Glutamatergic neuron (in vitro differentiated cells): Measurements from ENCODE around the gene ROBO1. TPM values are rescaled to one million over a fixed set of nuclear protein-coding genes. Genes with fewer than 3 reads are reported as not detected.

Experiments
- DNase-seq: peaks from one replicate; pipeline ENCODE4 v3.0.0; 2022
- H3K27ac Mint-ChIP-seq: one replicate; pipeline ENCODE4 v1.8.0; 2020; ENCODE audit warnings: mild to moderate bottlenecking, mixed read lengths, inconsistent platforms; ENCODE audit not compliant: unreplicated experiment
- H3K27me3 Mint-ChIP-seq: one replicate; pipeline ENCODE4 v1.8.0; 2020; ENCODE audit warnings: mild to moderate bottlenecking, moderate library complexity, mixed read lengths, inconsistent platforms; ENCODE audit not compliant: unreplicated experiment
- H3K36me3 Mint-ChIP-seq: one replicate; pipeline ENCODE4 v1.8.0; 2020; ENCODE audit warnings: mild to moderate bottlenecking, mixed read lengths, inconsistent platforms; ENCODE audit not compliant: unreplicated experiment
- H3K4me1 Mint-ChIP-seq: one replicate; pipeline ENCODE4 v1.8.0; 2020; ENCODE audit warnings: mild to moderate bottlenecking, low read depth, mixed read lengths, inconsistent platforms; ENCODE audit not compliant: unreplicated experiment
- H3K4me3 Mint-ChIP-seq: one replicate; pipeline ENCODE4 v1.8.0; 2020; ENCODE audit warnings: mild to moderate bottlenecking, mixed read lengths, inconsistent platforms; ENCODE audit not compliant: unreplicated experiment
- H3K9me3 Mint-ChIP-seq: one replicate; pipeline ENCODE4 v1.8.0; 2020; ENCODE audit warnings: mild to moderate bottlenecking, moderate library complexity, mixed read lengths, inconsistent platforms; ENCODE audit not compliant: unreplicated experiment
- CTCF ChIP-seq: fragments of 200-600 bp; sonication (generic); IDR thresholded peaks from one replicate; pipeline ENCODE4 v1.5.0; 2021; ENCODE audit not compliant: partially characterized antibody, unreplicated experiment
- total RNA-seq: library from RNA; stranded (reverse); fragmentation: NEBNext Ultra II Directional; extraction: Animal tissue kit (Norgen Biotek cat#: 25700); gene quantifications from one replicate; pipeline ENCODE4 v1.2.1, GENCODE V29; 2021; ENCODE audit not compliant: unreplicated experiment

ROBO1 gene
- total RNA-seq, 1 donor from 2014 or later = 505 TPM

GRCh38 chr3:79203144-79203519 is 564.7 kb downstream of the ROBO1 start:
- Mint-ChIP-seq H3K4me3 (no peak overlapping the region), H3K27me3 (no peaks in the 10 kb centered on the region), H3K9me3 (no peaks in the 10 kb centered on the region), H3K27ac (no peak overlapping the region), H3K36me3 (no peaks in the 10 kb centered on the region), H3K4me1 (peaks cover 5% of the 10 kb centered on the region)
- no peak for DNase-seq
- no peak for TF ChIP-seq CTCF

DNA sequence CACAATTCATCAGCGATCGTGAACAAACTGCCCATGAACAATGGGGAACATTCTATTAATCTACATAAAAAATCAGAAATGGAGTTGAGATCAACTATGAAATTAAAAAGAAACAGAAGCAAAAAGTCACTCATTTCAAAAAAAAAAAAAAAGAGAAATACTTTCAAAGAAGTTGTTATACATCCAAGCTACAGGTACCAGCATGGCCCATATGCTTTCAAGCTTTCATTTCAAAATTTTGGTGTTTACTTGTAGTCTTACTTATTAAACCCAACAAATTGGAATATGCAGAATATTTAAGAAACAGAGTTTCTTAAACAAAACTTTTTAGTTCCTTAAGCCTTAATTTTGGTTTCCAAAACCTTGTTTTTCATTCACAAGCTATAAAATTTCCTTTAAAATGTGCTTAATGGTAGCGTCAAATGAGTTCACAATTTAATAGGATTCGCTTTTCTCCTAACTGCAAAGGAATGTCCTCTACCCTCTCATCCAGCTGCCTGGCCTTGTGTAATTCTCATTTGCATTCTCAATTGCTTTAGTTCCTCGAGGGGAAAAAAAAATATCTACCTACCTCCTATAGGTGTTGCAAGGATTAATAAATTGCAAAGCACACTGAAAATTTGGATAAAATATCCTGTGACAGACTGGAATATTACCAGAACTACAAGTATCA is 565.2 kb downstream of the ROBO1 start:
- H3K9me3 Mint-ChIP-seq = no peaks in the 10 kb centered on the region
- no peak overlapping the region for H3K27ac Mint-ChIP-seq
- DNase-seq = no peak
- peaks cover 3% of the 10 kb centered on the region for H3K36me3 Mint-ChIP-seq
- H3K27me3 Mint-ChIP-seq = no peaks in the 10 kb centered on the region
- peaks cover 5% of the 10 kb centered on the region for H3K4me1 Mint-ChIP-seq
- H3K4me3 Mint-ChIP-seq = no peak overlapping the region
- no peak for TF ChIP-seq CTCF

DNA sequence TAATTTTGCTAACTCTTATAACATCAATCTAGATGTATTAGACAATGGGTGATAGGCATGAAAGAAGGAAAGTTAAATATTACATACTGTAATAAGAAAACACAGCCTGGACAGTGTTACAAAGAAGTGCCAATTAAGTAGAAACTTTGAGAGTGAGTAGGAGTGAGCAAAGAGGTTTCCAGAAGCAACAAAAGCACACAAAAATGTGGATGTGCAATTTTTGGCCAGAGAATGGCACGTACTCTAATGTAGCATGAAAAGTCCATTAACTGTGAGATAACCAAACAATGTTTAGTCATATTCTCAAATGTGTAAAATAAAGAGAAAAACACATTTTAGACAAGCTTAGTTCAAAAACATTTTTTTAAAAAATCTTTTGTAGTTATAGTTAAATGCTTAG is 567.3 kb downstream of the ROBO1 start:
- no peak overlapping the region for H3K27ac Mint-ChIP-seq

GRCh38 chr3:79199966-79200365 is 567.8 kb downstream of the ROBO1 start:
- H3K9me3 Mint-ChIP-seq = no peaks in the 10 kb centered on the region
- H3K36me3 Mint-ChIP-seq = peaks cover 5% of the 10 kb centered on the region
- no peak overlapping the region for H3K27ac Mint-ChIP-seq
- H3K4me3 Mint-ChIP-seq = no peak overlapping the region
- no peaks in the 10 kb centered on the region for H3K27me3 Mint-ChIP-seq
- no peak for TF ChIP-seq CTCF
- no peak for DNase-seq
- peaks cover 4% of the 10 kb centered on the region for H3K4me1 Mint-ChIP-seq

More for the DNA sequence above, 567.3 kb downstream of the ROBO1 start:
- no peak for TF ChIP-seq CTCF
- no peaks in the 10 kb centered on the region for H3K9me3 Mint-ChIP-seq
- peaks cover 4% of the 10 kb centered on the region for H3K4me1 Mint-ChIP-seq
- DNase-seq = no peak
- no peak overlapping the region for H3K4me3 Mint-ChIP-seq
- H3K27me3 Mint-ChIP-seq = no peaks in the 10 kb centered on the region
- peaks cover 5% of the 10 kb centered on the region for H3K36me3 Mint-ChIP-seq

DNA sequence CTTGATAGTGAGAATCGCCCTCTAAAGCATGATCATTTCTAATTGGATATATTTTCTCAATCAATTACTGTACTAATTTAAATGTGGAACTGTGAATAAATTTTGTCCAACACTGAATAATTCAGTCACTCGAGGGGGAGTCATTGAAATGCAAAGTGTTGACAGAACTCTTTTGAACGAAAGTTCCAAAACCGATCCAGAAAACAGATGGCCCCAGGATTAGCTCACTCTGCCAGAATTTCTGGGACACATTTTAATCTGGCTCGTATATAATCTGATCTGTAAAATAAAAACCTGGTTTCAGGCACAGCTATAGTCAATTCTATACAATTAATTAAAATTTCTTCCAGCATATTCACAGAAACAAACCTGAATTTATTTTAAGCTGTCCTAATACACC is 580.4 kb downstream of the ROBO1 start:
- Mint-ChIP-seq H3K36me3 (no peaks in the 10 kb centered on the region), H3K4me1 (peaks cover 23% of the 10 kb centered on the region), H3K4me3 (no peak overlapping the region), H3K9me3 (peaks cover 2% of the 10 kb centered on the region), H3K27ac (peak overlapping the region; percentile 31), H3K27me3 (no peaks in the 10 kb centered on the region)
- DNase-seq = no peak
- no peak for TF ChIP-seq CTCF
